Fibroblast of skin of right quadriceps (primary cell): ENCODE measurements around the gene MAGOH.

Experiments
- DNase-seq: peaks from one replicate; pipeline ENCODE4 v3.0.0-alpha.2; 2013

The MAGOH gene

DNA sequence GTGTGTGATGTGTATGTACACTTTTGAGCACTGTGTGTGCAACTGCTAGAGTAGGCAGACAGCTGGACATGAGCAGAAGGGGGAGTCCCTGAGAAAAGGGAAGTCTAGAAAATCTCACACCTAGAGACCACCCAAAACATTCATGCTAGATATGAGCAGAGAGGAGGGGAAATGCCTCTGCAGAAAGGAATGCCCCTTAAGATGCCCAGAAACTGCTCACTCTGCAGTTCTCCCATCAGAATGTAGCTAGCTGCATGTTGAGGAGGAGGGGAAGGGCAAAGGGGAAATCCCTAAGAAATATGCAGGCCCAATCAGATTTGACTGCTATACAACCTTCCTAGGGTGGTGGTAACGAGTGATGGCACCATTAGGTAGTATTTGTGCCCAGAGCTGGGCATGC is 31.8 kb upstream of the MAGOH start:
- no peak for DNase-seq

DNA sequence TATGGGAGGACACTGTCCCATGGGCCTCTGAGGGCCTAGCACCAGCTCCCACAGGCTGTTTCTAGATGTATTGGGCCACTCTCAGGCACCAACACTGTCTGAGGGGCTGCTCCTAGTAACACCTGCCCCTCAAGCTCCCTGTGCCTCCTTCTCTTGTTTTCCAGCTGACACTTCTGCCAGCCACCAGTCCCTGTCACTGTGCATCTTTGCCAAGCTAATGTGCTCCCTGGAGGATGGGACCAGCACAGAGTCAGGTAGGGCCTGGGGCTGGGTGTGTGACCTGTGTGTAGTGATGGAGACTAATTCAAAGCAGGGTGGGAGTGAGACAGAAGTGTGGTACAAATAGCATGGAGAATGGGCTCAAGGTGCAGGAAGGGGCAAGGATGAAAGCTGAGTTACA is 29.4 kb upstream of the MAGOH start:
- no peak for DNase-seq

- DNase-seq: no peak
Measured at GRCh38 chr1:53266038-53266437, 27.7 kb upstream of the MAGOH start.

DNA sequence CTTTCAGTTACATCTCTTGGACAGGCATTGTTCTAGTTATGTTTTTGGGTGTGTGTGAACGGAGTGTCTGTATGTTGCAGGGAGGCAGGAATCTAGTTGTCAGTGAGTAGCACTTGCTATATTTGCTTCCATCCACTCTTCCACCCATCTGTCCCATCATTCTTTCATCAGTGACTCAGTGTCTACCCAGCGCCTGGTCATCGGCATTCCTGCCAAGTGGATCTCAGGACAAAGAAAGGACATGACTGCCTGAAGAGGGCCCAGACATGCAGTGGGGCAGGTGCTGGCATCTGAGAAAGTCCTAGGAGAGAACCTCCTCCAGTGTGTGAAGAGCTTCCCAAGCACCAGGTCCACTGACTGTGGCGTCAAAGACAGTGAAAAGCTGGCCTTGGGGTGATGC is 27.3 kb upstream of the MAGOH start:
- DNase-seq: no peak

DNA sequence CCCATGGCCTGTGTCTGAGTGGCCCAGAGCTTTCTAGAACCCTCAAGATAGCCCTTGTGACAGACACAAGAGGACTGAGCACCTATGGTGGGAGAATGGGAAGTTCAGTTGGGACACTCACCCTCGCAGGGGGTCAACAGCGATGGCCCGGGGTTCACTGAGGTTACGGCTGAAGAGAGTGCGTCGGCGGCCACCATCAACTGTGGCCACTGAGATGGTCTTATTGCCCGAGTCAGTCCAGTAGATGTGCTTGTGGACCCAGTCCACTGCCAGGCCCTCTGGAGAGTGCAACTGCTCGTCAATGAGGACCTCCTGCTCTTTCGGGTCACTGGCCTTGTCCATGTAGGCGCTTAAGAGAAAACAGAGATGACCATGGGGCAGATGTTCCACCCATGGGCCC is 25.7 kb upstream of the MAGOH start:
- no peak for DNase-seq

DNA sequence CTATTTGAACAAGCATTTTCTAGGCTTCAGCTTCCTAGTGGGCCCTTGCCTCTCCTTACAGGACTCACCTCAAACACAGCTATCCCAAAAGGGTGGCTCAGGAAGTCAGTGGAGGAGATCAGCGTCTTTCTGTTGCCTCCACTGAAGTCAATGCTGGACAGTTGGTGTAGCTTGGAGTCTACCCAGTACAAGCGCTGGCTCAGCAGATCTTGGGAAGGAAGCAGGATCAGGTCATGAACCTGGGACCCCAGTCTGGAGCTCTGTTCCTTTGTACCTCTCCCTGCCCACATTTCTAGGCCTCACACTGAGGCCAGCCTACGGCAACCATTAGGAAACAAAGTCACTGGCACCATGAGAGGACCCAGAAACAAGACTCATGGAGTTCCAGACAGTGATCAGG is 23.7 kb upstream of the MAGOH start:
- no peak for DNase-seq

GRCh38 chr1:53260631-53261247 is 22.4 kb upstream of the MAGOH start:
- no peak for DNase-seq

DNA sequence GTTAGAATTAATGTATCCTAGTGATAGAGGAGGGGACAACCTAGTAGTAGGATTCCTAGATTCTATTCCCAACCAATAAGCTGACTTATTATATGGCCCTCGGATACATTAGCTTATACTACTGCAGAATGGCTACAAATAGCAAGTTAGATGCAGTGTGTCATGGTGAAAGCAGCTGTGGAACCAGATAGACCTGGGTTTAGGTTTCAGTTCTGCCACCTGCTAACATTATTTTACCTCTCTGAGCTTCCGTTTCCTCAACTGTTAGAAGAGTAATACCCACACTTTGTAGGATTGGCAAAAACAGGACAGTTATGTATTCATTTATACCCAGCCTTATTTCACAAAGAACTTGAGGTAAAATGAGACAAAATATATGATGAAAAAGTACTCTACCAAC is 21.6 kb upstream of the MAGOH start:
- DNase-seq: no peak

- no peak for DNase-seq
Measured at GRCh38 chr1:53258216-53258615, 19.9 kb upstream of the MAGOH start.

DNA sequence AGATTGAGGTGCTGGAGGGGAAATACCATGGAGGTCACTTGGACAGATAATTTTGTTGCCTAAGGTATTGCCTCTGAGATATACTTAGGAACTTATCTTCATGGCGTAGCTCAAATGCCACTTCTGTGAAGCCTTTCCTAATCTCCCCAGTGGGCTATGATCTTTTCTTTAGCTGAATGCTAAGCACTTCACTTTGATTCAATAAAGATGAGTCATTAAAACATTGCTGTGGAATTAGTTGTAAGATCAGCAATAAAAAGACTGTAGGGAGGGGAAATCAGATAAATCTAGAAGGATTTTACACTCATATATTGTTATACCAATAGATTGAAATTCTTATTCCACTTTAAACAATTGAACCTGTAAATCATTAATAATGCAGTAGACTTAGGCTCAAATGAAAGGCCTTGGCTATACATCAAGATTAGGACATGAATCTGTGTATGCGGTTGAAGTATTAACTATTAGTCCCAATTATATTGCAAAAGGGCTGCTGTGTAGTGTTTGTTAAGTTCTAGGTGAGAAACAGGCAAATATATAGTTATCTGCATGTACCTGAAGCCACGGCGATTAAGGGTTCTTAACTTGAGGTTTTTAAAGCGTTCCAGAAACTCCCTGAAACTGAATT is 19.2 kb upstream of the MAGOH start:
- DNase-seq: peak; percentile 38

GRCh38 chr1:53256511-53257453 is 18.5 kb upstream of the MAGOH start:
- DNase-seq: no peak

GRCh38 chr1:53255031-53255430 is 16.7 kb upstream of the MAGOH start:
- no peak for DNase-seq

- no peak for DNase-seq
Measured at GRCh38 chr1:53254011-53254640, 15.8 kb upstream of the MAGOH start.

DNA sequence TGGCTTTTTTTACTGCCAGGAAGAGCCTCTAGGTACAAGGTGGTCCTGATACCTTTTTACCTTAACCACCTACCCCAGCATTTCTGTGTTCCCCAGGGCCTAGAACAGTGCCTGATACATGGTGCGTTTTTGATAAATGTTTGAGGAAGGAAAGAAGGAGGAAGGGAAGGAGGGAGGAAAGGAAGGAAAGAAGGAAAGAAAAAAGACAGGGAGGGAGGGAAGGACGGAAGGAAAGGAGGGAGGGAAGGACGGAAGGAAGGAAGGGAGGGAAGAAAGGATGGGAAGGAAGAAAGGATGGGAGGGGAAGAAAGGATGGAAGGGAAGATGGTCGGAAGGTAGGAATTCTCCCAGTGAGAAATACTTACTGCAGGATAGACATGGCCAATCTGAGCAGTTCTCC is 12.0 kb upstream of the MAGOH start:
- no peak for DNase-seq

- DNase-seq: peak; percentile 46
Measured at GRCh38 chr1:53249706-53250105, 11.4 kb upstream of the MAGOH start.

DNA sequence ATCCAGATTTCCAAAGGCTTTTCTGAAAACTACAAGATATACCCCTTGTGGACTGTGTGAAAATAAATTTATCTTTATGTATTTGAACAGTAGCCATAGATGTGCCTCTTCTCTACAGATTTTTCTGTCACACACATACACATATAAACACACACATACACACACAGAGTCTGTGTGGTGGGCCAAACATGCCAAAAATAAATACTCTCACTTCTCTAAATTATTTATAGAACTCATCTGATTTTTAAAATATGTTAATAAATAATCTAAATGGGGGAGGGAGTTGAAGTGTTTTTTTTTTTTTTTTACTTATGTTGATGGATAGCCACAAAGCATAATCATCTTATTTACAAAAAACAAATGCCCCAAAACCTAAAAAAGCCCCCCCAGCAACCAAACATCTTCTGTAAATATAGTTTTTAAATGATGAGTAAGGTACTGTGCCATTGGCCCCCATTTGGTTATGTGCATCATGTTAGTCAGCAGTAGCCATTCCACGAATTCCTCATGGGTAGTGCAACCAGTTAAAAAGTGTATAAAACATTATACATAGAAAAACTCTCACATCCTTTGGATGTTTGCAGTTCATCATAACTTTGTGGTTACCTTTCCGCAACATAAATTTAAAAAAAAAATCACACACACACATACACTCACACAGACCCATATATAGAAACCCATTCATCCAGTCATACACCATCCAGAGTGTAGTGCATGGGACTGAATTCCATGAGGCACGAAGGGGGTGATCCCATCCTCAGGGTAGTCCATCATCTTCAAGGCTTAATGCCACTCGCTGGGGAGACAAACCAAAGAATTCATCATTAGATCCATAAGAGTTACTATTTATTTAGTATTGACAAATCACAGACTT is 8.2 kb upstream of the MAGOH start:
- DNase-seq: peak; percentile 96

- DNase-seq: no peak
Measured at GRCh38 chr1:53244141-53244540, 5.8 kb upstream of the MAGOH start.

DNA sequence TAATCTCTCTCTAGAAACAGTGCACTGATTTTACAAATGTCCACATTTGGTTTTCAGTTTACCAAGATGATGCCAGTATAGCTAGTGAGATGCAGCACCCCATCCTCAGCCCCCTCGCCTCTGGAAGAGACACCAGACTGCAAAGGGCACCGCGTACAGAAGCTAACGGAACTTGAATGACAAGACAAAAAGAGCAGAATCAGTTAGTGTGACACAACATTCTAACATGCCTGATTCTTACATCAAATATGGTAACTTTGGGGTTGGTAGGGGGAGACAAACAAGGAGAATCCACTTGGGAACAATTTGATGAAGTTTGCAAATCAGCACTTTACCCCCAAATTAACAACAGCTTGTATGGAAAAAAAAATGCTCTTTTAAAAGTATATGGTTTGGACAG is 4.1 kb upstream of the MAGOH start:
- no peak for DNase-seq

- DNase-seq: no peak
Measured at GRCh38 chr1:53241828-53242227, 3.5 kb upstream of the MAGOH start.

DNA sequence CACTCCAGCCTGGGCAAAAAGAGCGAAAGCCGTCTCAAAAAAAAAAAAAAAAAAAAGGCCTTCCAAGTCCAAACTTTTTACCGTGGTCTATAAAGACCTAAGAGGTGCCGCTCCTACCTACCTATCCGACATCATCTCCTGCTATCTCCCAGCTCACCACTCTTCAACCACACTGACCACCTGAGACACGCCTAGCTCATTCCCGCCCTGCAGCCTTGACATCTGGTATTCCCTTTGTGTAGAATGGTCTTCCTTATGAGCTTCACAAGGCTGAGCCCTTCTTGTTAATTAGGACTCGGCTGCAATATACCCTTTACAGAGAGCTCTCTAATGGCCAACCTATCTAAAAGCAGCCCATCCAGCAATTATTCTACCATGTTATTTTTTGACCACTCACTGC is 680 bp downstream of the MAGOH start:
- no peak for DNase-seq

DNA sequence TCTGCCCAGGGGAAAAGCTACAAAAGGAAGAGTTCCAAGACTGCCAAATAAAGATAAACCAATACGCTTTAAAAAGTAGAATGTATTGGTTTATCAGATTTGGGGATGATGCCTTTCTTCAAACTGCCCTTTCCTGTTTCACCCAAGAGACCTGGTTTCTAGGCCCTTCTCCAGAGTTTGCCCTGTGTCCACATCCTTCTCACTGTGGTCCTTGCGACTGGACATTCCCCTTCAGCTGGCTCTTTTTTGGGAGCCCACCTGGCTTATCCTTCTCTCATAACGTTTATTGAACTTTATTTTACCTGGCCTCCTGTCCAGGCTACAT is 17.4 kb downstream of the MAGOH start:
- DNase-seq: no peak

DNA sequence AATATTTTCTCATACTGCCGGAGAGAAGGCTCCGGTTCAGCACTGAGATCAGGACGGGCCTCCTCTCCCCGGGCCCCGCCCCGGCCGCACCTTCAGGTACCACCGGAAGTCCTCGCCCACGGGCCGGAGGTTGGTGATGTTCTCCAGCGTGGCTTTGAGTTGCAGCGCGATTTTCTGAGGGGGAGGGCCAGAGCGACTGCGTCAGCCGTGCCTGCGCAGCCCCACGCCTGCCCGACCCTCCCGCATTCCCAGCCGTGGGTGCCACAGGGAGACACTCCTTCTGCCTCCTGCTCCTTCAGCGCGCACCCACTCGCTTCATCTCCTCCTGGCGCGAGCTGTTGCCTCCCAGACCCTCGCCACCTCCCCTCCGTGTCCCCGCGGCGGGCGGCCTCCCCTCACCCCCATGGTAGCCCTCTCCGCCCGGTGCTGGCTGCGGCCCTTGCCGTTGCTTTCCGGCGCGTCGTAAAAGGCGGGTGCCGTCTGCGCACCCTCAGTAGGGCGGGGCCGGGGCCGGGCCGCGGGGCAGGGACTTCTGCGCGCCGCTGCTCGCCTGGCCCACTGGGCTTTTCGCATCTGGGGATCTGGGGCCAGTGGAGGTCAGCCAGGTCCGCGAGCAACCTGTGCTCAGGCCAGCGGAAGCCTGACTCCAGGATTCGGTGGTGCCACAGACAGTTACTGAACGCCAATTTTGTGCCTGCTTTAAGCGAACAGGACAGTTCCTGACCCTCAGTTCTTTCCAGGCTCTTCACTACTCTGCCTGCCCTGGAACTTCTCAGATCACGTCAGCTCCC is 18.0 kb downstream of the MAGOH start, which contains the start of gene CZIB:
TSS of gene CZIB (minus strand) at position 464 of the 791 bp plus-strand sequence. CDS start at position 405, 59 bp downstream.
- DNase-seq: peak; percentile 88
